Cardiac septum (tissue), 1 donor: Measurements from ENCODE around the gene AQR. TPM values are rescaled to one million over a fixed set of nuclear protein-coding genes. Genes with fewer than 3 reads are reported as not detected.

Source experiments
- DNase-seq: peaks from one replicate; pipeline ENCODE4 v3.0.0-alpha.2; 2020; ENCODE audit warnings: low spot score
- intact Hi-C: fragments of 100-400 bp; cut with DNase I; formaldehyde crosslinking; loops from one replicate; pipeline ENCODE4 v1.14.0; 2022
- total RNA-seq: library from RNA; stranded (reverse); fragmentation: NEBNext Ultra II Directional; extraction: Animal tissue kit (Norgen Biotek cat#: 25700); gene quantifications from one replicate; pipeline ENCODE4 v1.2.1, GENCODE V29; 2021
- donor health status: DM: no; HTN: no; CAD: no.

Gene AQR
- total RNA-seq, 1 donor from 2014 or later = 13.2 TPM

- intact Hi-C loops = no loop called here
- DNase-seq = no peak
These were observed 167.2 kb downstream of the AQR start for GRCh38 chr15:34802371-34802770.

Other genes starting within 250 kb of the AQR start
- gene GJD2, start 214.7 kb downstream of the AQR start, total RNA-seq = 0.11 TPM
- gene ACTC1, start 174.2 kb downstream of the AQR start, total RNA-seq = 11,631 TPM
- 31.6 TPM for gene ZNF770, start 18.5 kb upstream of the AQR start, total RNA-seq
- not detected for gene NANOGP8, start 115.6 kb upstream of the AQR start, total RNA-seq